ENCODE results near the gene GALNT15.

The GALNT15 gene

GRCh38 chr3:16174389-16174788, at the start of gene GALNT15:
Gene GALNT15 (plus strand): TSS chr3:16174680. CDS start chr3:16175152, 472 bp downstream.
- Histone ChIP-seq H3K9me3 (ENCODE audit: control insufficient read depth, low read length) (no peaks in the 10 kb centered on the region), H3K27me3 (ENCODE audit: control insufficient read depth, insufficient read depth, low read length) (peaks cover 5% of the 10 kb centered on the region), H3K36me3 (ENCODE audit: control insufficient read depth, insufficient read depth, low read length) (no peaks in the 10 kb centered on the region), H3K4me3 (ENCODE audit: low read length) (no peak within 1 kb of the TSS), H3K9ac (ENCODE audit: low read length) (no peak within 1 kb of the TSS), H3K4me1 (ENCODE audit: control insufficient read depth, insufficient read depth, low read length) (no peaks in the 10 kb centered on the region)

GRCh38 chr3:16126634-16127033, 47.8 kb upstream of the GALNT15 start:
- Histone ChIP-seq H3K9me3 (ENCODE audit: control insufficient read depth, low read length) (no peaks in the 10 kb centered on the region), H3K27me3 (ENCODE audit: control insufficient read depth, insufficient read depth, low read length) (no peaks in the 10 kb centered on the region), H3K36me3 (ENCODE audit: control insufficient read depth, insufficient read depth, low read length) (no peaks in the 10 kb centered on the region), H3K9ac (ENCODE audit: low read length) (no peak overlapping the region), H3K4me3 (ENCODE audit: low read length) (no peak overlapping the region), H3K4me1 (ENCODE audit: control insufficient read depth, insufficient read depth, low read length) (no peaks in the 10 kb centered on the region)

GRCh38 chr3:16127249-16127648, 47.2 kb upstream of the GALNT15 start:
- Histone ChIP-seq H3K27me3 (ENCODE audit: control insufficient read depth, insufficient read depth, low read length) (no peaks in the 10 kb centered on the region), H3K9me3 (ENCODE audit: control insufficient read depth, low read length) (no peaks in the 10 kb centered on the region), H3K4me3 (ENCODE audit: low read length) (no peak overlapping the region), H3K36me3 (ENCODE audit: control insufficient read depth, insufficient read depth, low read length) (no peaks in the 10 kb centered on the region), H3K9ac (ENCODE audit: low read length) (no peak overlapping the region), H3K4me1 (ENCODE audit: control insufficient read depth, insufficient read depth, low read length) (no peaks in the 10 kb centered on the region)

GRCh38 chr3:16130066-16130465, 44.4 kb upstream of the GALNT15 start:
- H3K4me1 ChIP-seq (ENCODE audit: control insufficient read depth, insufficient read depth, low read length), result no peaks in the 10 kb centered on the region

GRCh38 chr3:16132190-16132589, 42.3 kb upstream of the GALNT15 start:
- Histone ChIP-seq H3K4me3 (ENCODE audit: low read length) (no peak overlapping the region), H3K36me3 (ENCODE audit: control insufficient read depth, insufficient read depth, low read length) (no peaks in the 10 kb centered on the region), H3K9me3 (ENCODE audit: control insufficient read depth, low read length) (no peaks in the 10 kb centered on the region), H3K27me3 (ENCODE audit: control insufficient read depth, insufficient read depth, low read length) (no peaks in the 10 kb centered on the region), H3K4me1 (ENCODE audit: control insufficient read depth, insufficient read depth, low read length) (no peaks in the 10 kb centered on the region), H3K9ac (ENCODE audit: low read length) (no peak overlapping the region)

More at GRCh38 chr3:16130066-16130465, 44.4 kb upstream of the GALNT15 start:
- H3K9ac ChIP-seq (ENCODE audit: low read length), result no peak overlapping the region
- H3K9me3 ChIP-seq (ENCODE audit: control insufficient read depth, low read length), result no peaks in the 10 kb centered on the region
- H3K27me3 ChIP-seq (ENCODE audit: control insufficient read depth, insufficient read depth, low read length), result no peaks in the 10 kb centered on the region
- no peaks in the 10 kb centered on the region for H3K36me3 ChIP-seq (ENCODE audit: control insufficient read depth, insufficient read depth, low read length)
- H3K4me3 ChIP-seq (ENCODE audit: low read length), result no peak overlapping the region

GRCh38 chr3:16132928-16133327, 41.6 kb upstream of the GALNT15 start:
- H3K9me3 ChIP-seq (ENCODE audit: control insufficient read depth, low read length), result no peaks in the 10 kb centered on the region
- H3K36me3 ChIP-seq (ENCODE audit: control insufficient read depth, insufficient read depth, low read length), result no peaks in the 10 kb centered on the region
- H3K4me1 ChIP-seq (ENCODE audit: control insufficient read depth, insufficient read depth, low read length), result no peaks in the 10 kb centered on the region
- no peak overlapping the region for H3K9ac ChIP-seq (ENCODE audit: low read length)
- H3K27me3 ChIP-seq (ENCODE audit: control insufficient read depth, insufficient read depth, low read length), result no peaks in the 10 kb centered on the region
- H3K4me3 ChIP-seq (ENCODE audit: low read length), result no peak overlapping the region

GRCh38 chr3:16134173-16134928, 40.1 kb upstream of the GALNT15 start:
- Histone ChIP-seq H3K4me1 (ENCODE audit: control insufficient read depth, insufficient read depth, low read length) (no peaks in the 10 kb centered on the region), H3K9me3 (ENCODE audit: control insufficient read depth, low read length) (no peaks in the 10 kb centered on the region), H3K4me3 (ENCODE audit: low read length) (no peak overlapping the region)

GRCh38 chr3:16136055-16136454, 38.4 kb upstream of the GALNT15 start:
- H3K36me3 ChIP-seq (ENCODE audit: control insufficient read depth, insufficient read depth, low read length), result no peaks in the 10 kb centered on the region
- H3K4me1 ChIP-seq (ENCODE audit: control insufficient read depth, insufficient read depth, low read length), result no peaks in the 10 kb centered on the region
- H3K4me3 ChIP-seq (ENCODE audit: low read length), result no peak overlapping the region
- no peaks in the 10 kb centered on the region for H3K27me3 ChIP-seq (ENCODE audit: control insufficient read depth, insufficient read depth, low read length)
- no peak overlapping the region for H3K9ac ChIP-seq (ENCODE audit: low read length)
- H3K9me3 ChIP-seq (ENCODE audit: control insufficient read depth, low read length), result no peaks in the 10 kb centered on the region

More at GRCh38 chr3:16134173-16134928, 40.1 kb upstream of the GALNT15 start:
- H3K9ac ChIP-seq (ENCODE audit: low read length), result no peak overlapping the region
- H3K36me3 ChIP-seq (ENCODE audit: control insufficient read depth, insufficient read depth, low read length), result no peaks in the 10 kb centered on the region
- no peaks in the 10 kb centered on the region for H3K27me3 ChIP-seq (ENCODE audit: control insufficient read depth, insufficient read depth, low read length)

- H3K4me1 ChIP-seq (ENCODE audit: control insufficient read depth, insufficient read depth, low read length), result no peaks in the 10 kb centered on the region
These were observed 37.4 kb upstream of the GALNT15 start for GRCh38 chr3:16137044-16137443.

GRCh38 chr3:16137977-16138376, 36.5 kb upstream of the GALNT15 start:
- Histone ChIP-seq H3K4me3 (ENCODE audit: low read length) (no peak overlapping the region), H3K9ac (ENCODE audit: low read length) (no peak overlapping the region), H3K9me3 (ENCODE audit: control insufficient read depth, low read length) (no peaks in the 10 kb centered on the region), H3K36me3 (ENCODE audit: control insufficient read depth, insufficient read depth, low read length) (no peaks in the 10 kb centered on the region), H3K4me1 (ENCODE audit: control insufficient read depth, insufficient read depth, low read length) (no peaks in the 10 kb centered on the region), H3K27me3 (ENCODE audit: control insufficient read depth, insufficient read depth, low read length) (no peaks in the 10 kb centered on the region)

More at GRCh38 chr3:16137044-16137443, 37.4 kb upstream of the GALNT15 start:
- Histone ChIP-seq H3K4me3 (ENCODE audit: low read length) (no peak overlapping the region), H3K36me3 (ENCODE audit: control insufficient read depth, insufficient read depth, low read length) (no peaks in the 10 kb centered on the region), H3K27me3 (ENCODE audit: control insufficient read depth, insufficient read depth, low read length) (no peaks in the 10 kb centered on the region), H3K9me3 (ENCODE audit: control insufficient read depth, low read length) (no peaks in the 10 kb centered on the region), H3K9ac (ENCODE audit: low read length) (no peak overlapping the region)

- Histone ChIP-seq H3K27me3 (ENCODE audit: control insufficient read depth, insufficient read depth, low read length) (no peaks in the 10 kb centered on the region), H3K36me3 (ENCODE audit: control insufficient read depth, insufficient read depth, low read length) (no peaks in the 10 kb centered on the region), H3K9me3 (ENCODE audit: control insufficient read depth, low read length) (no peaks in the 10 kb centered on the region), H3K4me1 (ENCODE audit: control insufficient read depth, insufficient read depth, low read length) (no peaks in the 10 kb centered on the region), H3K9ac (ENCODE audit: low read length) (no peak overlapping the region), H3K4me3 (ENCODE audit: low read length) (no peak overlapping the region)
These were observed 34.2 kb upstream of the GALNT15 start for GRCh38 chr3:16140116-16140893.

GRCh38 chr3:16140894-16141285, 33.6 kb upstream of the GALNT15 start:
- no peak overlapping the region for H3K4me3 ChIP-seq (ENCODE audit: low read length)
- H3K4me1 ChIP-seq (ENCODE audit: control insufficient read depth, insufficient read depth, low read length), result no peaks in the 10 kb centered on the region
- no peaks in the 10 kb centered on the region for H3K9me3 ChIP-seq (ENCODE audit: control insufficient read depth, low read length)
- no peaks in the 10 kb centered on the region for H3K27me3 ChIP-seq (ENCODE audit: control insufficient read depth, insufficient read depth, low read length)
- H3K36me3 ChIP-seq (ENCODE audit: control insufficient read depth, insufficient read depth, low read length), result no peaks in the 10 kb centered on the region
- H3K9ac ChIP-seq (ENCODE audit: low read length), result no peak overlapping the region
